HepG2 (cell line): ENCODE measurements around the gene GRAMD4. TPM values are rescaled to one million over a fixed set of nuclear protein-coding genes. Genes with fewer than 3 reads are reported as not detected.

ENCODE experiments used
- ATAC-seq: fragments of 200-7000 bp; cut with Tn5 transposase; 3 replicates; pipeline ENCODE4 v1.9.1; 2020; ENCODE audit warnings: mild to moderate bottlenecking, moderate library complexity
- BruUV-seq: library from RNA; stranded (reverse); fragments of 400-500 nt; replicated peaks from 2 replicates; lab custom pipeline; 2021; lab: Mats Ljungman, UMichigan
- CTCF ChIA-PET: fragments of 300-600 bp; formaldehyde crosslinking; extraction: SDS; loops from one replicate; lab custom pipeline; 2021; ENCODE audit warnings: low total read pairs, inconsistent platforms, low intra/inter-chr PET ratio; lab: Yijun Ruan, JAX
- POLR2A ChIA-PET: fragments of 350-600 bp; sonication (Branson Sonifier 250); formaldehyde crosslinking; loops from one replicate; lab custom pipeline; 2020; ENCODE audit warnings: antibody characterized with exemption, inconsistent platforms; lab: Yijun Ruan, JAX
- DNase-seq: peaks from one replicate; pipeline ENCODE4 v3.0.0-alpha.2; 2015; ENCODE audit warnings: low spot score
- FAIRE-seq: peaks from 3 replicates; lab custom pipeline; 2011; peaks lifted over from hg19 to GRCh38; lab: Jason Lieb, UNC
- H2AFZ ChIP-seq: one replicate; pipeline ENCODE4 v1.6.1; 2011; ENCODE audit warnings: low read length, inconsistent platforms
- H3K27ac ChIP-seq: fragments of 300-600 bp; 3 replicates; pipeline ENCODE4 v1.8.0; 2011; ENCODE audit warnings: mixed run types, mild to moderate bottlenecking, mixed read lengths, low read length, inconsistent platforms; ENCODE audit not compliant: insufficient read depth; ENCODE audit errors: extremely low read length
- H3K27me3 ChIP-seq, 2 experiments: fragments of 200-600 bp in 1 of 2; 2 replicates in 1 of 2; 3 replicates in 1 of 2; pipeline versions ENCODE4 v1.6.0 to v1.8.0; 2011; ENCODE audit warnings: low read length in 2 of 2, mild to moderate bottlenecking in 2 of 2, moderate library complexity in 2 of 2, inconsistent platforms in 1 of 2; ENCODE audit not compliant: insufficient read depth in 2 of 2, control insufficient read depth in 1 of 2
- H3K36me3 ChIP-seq, 2 experiments: fragments of 200-600 bp in 1 of 2; replicated peaks in 1 of 2; 2 replicates in 1 of 2; 3 replicates in 1 of 2; pipeline versions ENCODE4 v1.5.1 to v1.8.0; 2011; ENCODE audit warnings: low read length in 2 of 2, inconsistent platforms in 1 of 2; ENCODE audit not compliant: insufficient read depth in 2 of 2, control insufficient read depth in 1 of 2
- H3K4me1 ChIP-seq: 2 replicates; pipeline ENCODE4 v1.5.1; 2012; ENCODE audit warnings: low read length, inconsistent platforms; ENCODE audit not compliant: insufficient read depth
- H3K4me2 ChIP-seq: 2 replicates; pipeline ENCODE4 v1.6.0; 2011; ENCODE audit warnings: low read depth, low read length, inconsistent platforms
- H3K4me3 ChIP-seq, 3 experiments: fragments of 200-600 bp in 1 of 3; sonication (generic), shearing (Covaris generic) in 1 of 3; replicated peaks in 1 of 3; 2 replicates each; pipeline ENCODE4 v1.5.1; 2011 to 2016; ENCODE audit warnings: low read length in 3 of 3, inconsistent platforms in 2 of 3, low read depth in 2 of 3, mild to moderate bottlenecking in 2 of 3, control low read depth in 1 of 3, mixed read lengths in 1 of 3; ENCODE audit not compliant: insufficient read depth in 1 of 3
- H3K79me2 ChIP-seq: one replicate; pipeline ENCODE4 v1.6.1; 2011; ENCODE audit warnings: low read length, inconsistent platforms; ENCODE audit not compliant: insufficient read depth
- H3K9ac ChIP-seq: 2 replicates; pipeline ENCODE4 v1.6.0; 2011; ENCODE audit warnings: mild to moderate bottlenecking, low read depth, low read length, inconsistent platforms; ENCODE audit not compliant: insufficient read depth
- H3K9me3 ChIP-seq: 2 replicates; pipeline ENCODE4 v1.5.1; 2012; ENCODE audit warnings: mild to moderate bottlenecking, low read length
- H4K20me1 ChIP-seq: 2 replicates; pipeline ENCODE4 v1.6.0; 2011; ENCODE audit warnings: inconsistent platforms, mild to moderate bottlenecking, low read length, moderate library complexity; ENCODE audit not compliant: insufficient read depth
- ADNP ChIP-seq: sonication (generic); formaldehyde crosslinking; IDR thresholded peaks from 2 replicates; pipeline ENCODE4 v1.4.0; 2020; ENCODE audit warnings: missing genetic modification reagents
- CEBPZ ChIP-seq: IDR thresholded peaks from 2 replicates; pipeline ENCODE4 v1.6.1; 2012; ENCODE audit warnings: low read length, improper control_type of control experiment
- CREB1 ChIP-seq, 2 experiments: fragments of 450-650 bp in 1 of 2; IDR thresholded peaks; 2 replicates each; pipeline ENCODE4 v1.6.1; 2016 to 2017; ENCODE audit warnings: control low read depth in 1 of 2, mild to moderate bottlenecking in 1 of 2, missing compliant biosample characterization in 1 of 2, missing genetic modification characterization in 1 of 2
- JUNB ChIP-seq: sonication (generic); formaldehyde crosslinking; IDR thresholded peaks from 2 replicates; pipeline ENCODE4 v1.8.0; 2022; ENCODE audit warnings: missing genetic modification reagents, mild to moderate bottlenecking, borderline replicate concordance
- ZNF232 ChIP-seq: sonication (generic); formaldehyde crosslinking; IDR thresholded peaks from 2 replicates; pipeline ENCODE4 v1.4.0; 2020; ENCODE audit warnings: missing genetic modification reagents, borderline replicate concordance
- WGBS: methylation state at CpG from one replicate; pipeline ENCODE4 v1.1.6; 2017; ENCODE audit warnings: low lambda C conversion rate; 5-methylcytosine and 5-hydroxymethylcytosine counted together
- in situ Hi-C: cut with HindIII; loops from 2 replicates; pipeline ENCODE4 v1.10.0; 2017; ENCODE audit warnings: low pct_unique_long_range_greater_than_20kb; ENCODE audit not compliant: extremely low pct_ligation_motif_present
- intact Hi-C: fragments of 100-400 bp; cut with micrococcal nuclease; formaldehyde crosslinking; loops from one replicate; pipeline ENCODE4 v1.10.0; 2022; ENCODE audit not compliant: unreplicated experiment
- polyA plus RNA-seq, 8 experiments: library from polyadenylated mRNA; depleted of rRNA in 3 of 8; stranded (reverse) in 7 of 8; unstranded in 1 of 8; fragments of >200 nt; fragmentation: Illumina TruSeq in 4 of 8; extraction: Trizol in 4 of 8; gene quantifications; 2 replicates each; pipeline versions ENCODE4 v1.2.1 to v1.2.3, GENCODE V29; 2011 to 2016; ENCODE audit warnings: low read depth in 4 of 8, missing spikeins in 1 of 8, mixed read lengths in 1 of 8; ENCODE audit not compliant: insufficient read depth in 1 of 8
- total RNA-seq, 5 experiments: library from RNA; depleted of rRNA; stranded (reverse); fragments of >200 nt; fragmentation: Illumina TruSeq; extraction: Trizol; gene quantifications; 2 replicates each; pipeline ENCODE4 v1.2.3, GENCODE V29; 2016; ENCODE audit warnings: low read depth in 1 of 5

GRAMD4 gene
- total and polyA plus RNA-seq, 2 of the 13 experiments (the other 11 are each of a cell fraction or from before 2014, with no cell fraction given) = 15.2 to 15.7 TPM

GRCh38 chr22:46592390-46592872 is 27.8 kb upstream of the GRAMD4 start:
- H3K4me1 ChIP-seq = no peaks in the 10 kb centered on the region
- no peak overlapping the region for H3K9ac ChIP-seq

More at GRCh38 chr22:46592390-46592872, 27.8 kb upstream of the GRAMD4 start:
- DNase-seq = no peak
- no peak overlapping the region for H3K4me3 ChIP-seq
- H4K20me1 ChIP-seq = no peaks in the 10 kb centered on the region
- ChIA-PET CTCF (no interaction called here), POLR2A (no interaction called here)
- no peak overlapping the region for H3K4me2 ChIP-seq
- no peaks in the 10 kb centered on the region for H3K9me3 ChIP-seq
- BruUV-seq = no TSS peak
- no peak overlapping the region for H2AFZ ChIP-seq
- no peak overlapping the region for H3K27ac ChIP-seq
- no peaks in the 10 kb centered on the region for H3K36me3 ChIP-seq
- in situ Hi-C loops (no loop called here), intact Hi-C loops (no loop called here)
- WGBS = 87% methylated on average over 13 of the region's 13 CpGs
- H3K79me2 ChIP-seq = no peaks in the 10 kb centered on the region
- FAIRE-seq = no peak
- H3K27me3 ChIP-seq = no peaks in the 10 kb centered on the region
- no peak for ATAC-seq
- TF ChIP-seq JUNB (CRISPR knock-in tag) (no peak), CEBPZ (no peak), CREB1 (IDR thresholded peaks at IDR 0.05) (no peak), CREB1 (CRISPR knock-in tag; IDR thresholded peaks at IDR 0.05) (no peak), ADNP (no peak), ZNF232 (no peak)
